ENCODE measurements around the gene GSC. TPM values are rescaled to one million over a fixed set of nuclear protein-coding genes. Genes with fewer than 3 reads are reported as not detected.

Gene GSC
- total RNA-seq, 1 experiment from 2014 or later: not detected

GRCh38 chr14:94816113-94816512 is 46.2 kb upstream of the GSC start:
- peaks cover 3% of the 10 kb centered on the region for H3K27me3 Mint-ChIP-seq (ENCODE audit: low read depth)
- no peak overlapping the region for H4K8ac ChIP-seq (replicated peaks; ENCODE audit: insufficient read length, low read depth, low read length)
- no peak overlapping the region for H3T11ph ChIP-seq (ENCODE audit: low read length)
- H2BK120ac ChIP-seq (ENCODE audit: low read depth, low read length, poor library complexity, severe bottlenecking): no peak overlapping the region
- no peak overlapping the region for H3K27ac ChIP-seq (ENCODE audit: insufficient read length, low read depth, low read length)
- H2BK20ac ChIP-seq (ENCODE audit: low read depth, low read length, poor library complexity, severe bottlenecking): no peak overlapping the region
- H4K20me1 ChIP-seq (ENCODE audit: control insufficient read depth, insufficient read depth, insufficient read length): no peaks in the 10 kb centered on the region
- no peak overlapping the region for H4K91ac ChIP-seq (ENCODE audit: insufficient read length, low read depth, low read length)
- no peaks in the 10 kb centered on the region for H3K36me3 Mint-ChIP-seq (ENCODE audit: insufficient read depth in 1 of 3, low read depth in 3 of 3)
- H3K4me1 Mint-ChIP-seq: no peaks in the 10 kb centered on the region
- WGBS (ENCODE audit: extremely low coverage, insufficient read length, low lambda C conversion rate): no CpG with 5 or more reads among the region's 6 CpGs
- no peak overlapping the region for H2BK5ac ChIP-seq (ENCODE audit: insufficient read length, low read length)
- no peaks in the 10 kb centered on the region for H3K9me3 ChIP-seq (ENCODE audit: control insufficient read depth, low read depth, low read length)
- no peak overlapping the region for H4K5ac ChIP-seq (ENCODE audit: insufficient read length, low read depth, low read length)
- H3K79me1 ChIP-seq (ENCODE audit: insufficient read depth, low read depth, low read length, poor library complexity, severe bottlenecking): no peaks in the 10 kb centered on the region
- peaks cover 3 to 6% of the 10 kb centered on the region in 2 experiments; a peak in 3 of 5 replicates for H3K9me3 Mint-ChIP-seq
- no peak overlapping the region for H3K27ac Mint-ChIP-seq
- peak; percentile 51 for TF ChIP-seq CTCF (conservative IDR thresholded peaks at IDR 0.05)
- H3K4me2 ChIP-seq (ENCODE audit: insufficient read depth, insufficient read length, low read length): no peak overlapping the region
- H3K4ac ChIP-seq (ENCODE audit: low read depth, low read length): no peak overlapping the region
- no peaks in the 10 kb centered on the region for H3K27me3 ChIP-seq (ENCODE audit: insufficient read depth, low read length)
- H2AK5ac ChIP-seq (ENCODE audit: insufficient read length, low read length): no peak overlapping the region
- peak; percentile 37 for DNase-seq
- H3K56ac ChIP-seq (ENCODE audit: insufficient read length, low read depth, low read length): no peak overlapping the region
- no peak overlapping the region for H2BK15ac ChIP-seq (ENCODE audit: low read depth, low read length)
- no peaks in the 10 kb centered on the region for H3K4me1 ChIP-seq (ENCODE audit: insufficient read depth, low read length)
- no peak overlapping the region for H2BK12ac ChIP-seq (ENCODE audit: insufficient read length, low read depth, low read length)
- H2AFZ ChIP-seq (ENCODE audit: low read length): no peak overlapping the region
- no peak overlapping the region for H3K23ac ChIP-seq (ENCODE audit: insufficient read length, low read depth, low read length)
- no peak overlapping the region for H3K18ac ChIP-seq (ENCODE audit: insufficient read length, low read depth, low read length)
- H3K14ac ChIP-seq (ENCODE audit: insufficient read depth, low read length): no peak overlapping the region
- no peaks in the 10 kb centered on the region for H3K79me2 ChIP-seq (ENCODE audit: insufficient read depth, low read length)
- no peaks in the 10 kb centered on the region for H3K23me2 ChIP-seq (ENCODE audit: insufficient read length, low read depth, low read length, poor library complexity, severe bottlenecking)
- no peak overlapping the region for H3K9ac ChIP-seq (ENCODE audit: extremely low read depth, insufficient read length, low read length)
- no peak overlapping the region for H3K4me3 Mint-ChIP-seq

All from H9 (cell line).